Ishikawa (cell line): ENCODE results near the gene HDAC9.

ENCODE experiments used
- CREB1 ChIP-seq: IDR thresholded peaks from 2 replicates; pipeline ENCODE4 v1.6.1; 2012; ENCODE audit warnings: low read depth
- EP300 ChIP-seq: IDR thresholded peaks from 2 replicates; pipeline ENCODE4 v1.6.1; 2012; ENCODE audit warnings: borderline replicate concordance
- NFIC ChIP-seq: IDR thresholded peaks from 2 replicates; pipeline ENCODE4 v1.6.1; 2012
- RAD21 ChIP-seq: IDR thresholded peaks from 2 replicates; pipeline ENCODE4 v1.6.1; 2012; ENCODE audit warnings: low read depth
- TAF1 ChIP-seq: IDR thresholded peaks from 2 replicates; pipeline ENCODE4 v1.6.1; 2012; ENCODE audit warnings: low read depth, mild to moderate bottlenecking
- TEAD4 ChIP-seq: IDR thresholded peaks from 2 replicates; pipeline ENCODE4 v1.6.1; 2012
- YY1 ChIP-seq: IDR thresholded peaks from 2 replicates; pipeline ENCODE4 v1.6.1; 2012; ENCODE audit warnings: low read depth
- ZBTB7A ChIP-seq: IDR thresholded peaks from 2 replicates; pipeline ENCODE4 v1.6.1; 2012; ENCODE audit warnings: low read depth
- TF ChIP-seq, protein P1 (sequence below): IDR thresholded peaks from 2 replicates; pipeline ENCODE4 v1.6.1; 2012; ENCODE audit warnings: low read depth, mild to moderate bottlenecking
- TF ChIP-seq, protein P2 (sequence below): IDR thresholded peaks from 2 replicates; pipeline ENCODE4 v1.6.1; 2012
- TF ChIP-seq, protein P3 (sequence below): IDR thresholded peaks from 2 replicates; pipeline ENCODE4 v1.6.1; 2012

DNA sequence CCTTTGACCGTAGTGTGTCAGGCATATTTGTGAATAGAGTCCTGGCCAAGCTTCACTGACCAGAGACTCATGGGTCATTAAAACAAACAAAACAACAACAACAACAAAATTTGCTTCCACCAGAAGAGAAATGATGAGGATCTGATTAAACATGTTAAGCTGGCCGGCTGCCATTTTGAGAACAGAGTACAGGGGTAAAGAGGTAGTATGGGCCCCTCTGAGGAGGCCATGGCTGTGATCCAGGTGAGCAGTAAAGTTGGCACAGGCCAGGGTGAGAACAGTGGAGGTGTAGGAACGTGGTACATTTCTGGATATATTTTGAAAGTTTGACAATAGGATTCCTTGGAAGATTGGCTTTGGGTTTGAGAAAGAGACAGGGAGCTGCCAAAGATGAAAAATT, 369.4 kb downstream of the HDAC9 start:
- TF ChIP-seq EP300 (no peak), TAF1 (no peak), YY1 (no peak), RAD21 (no peak), TEAD4 (no peak), ZBTB7A (no peak), CREB1 (no peak), NFIC (no peak)
- TF ChIP-seq, protein P1, sequence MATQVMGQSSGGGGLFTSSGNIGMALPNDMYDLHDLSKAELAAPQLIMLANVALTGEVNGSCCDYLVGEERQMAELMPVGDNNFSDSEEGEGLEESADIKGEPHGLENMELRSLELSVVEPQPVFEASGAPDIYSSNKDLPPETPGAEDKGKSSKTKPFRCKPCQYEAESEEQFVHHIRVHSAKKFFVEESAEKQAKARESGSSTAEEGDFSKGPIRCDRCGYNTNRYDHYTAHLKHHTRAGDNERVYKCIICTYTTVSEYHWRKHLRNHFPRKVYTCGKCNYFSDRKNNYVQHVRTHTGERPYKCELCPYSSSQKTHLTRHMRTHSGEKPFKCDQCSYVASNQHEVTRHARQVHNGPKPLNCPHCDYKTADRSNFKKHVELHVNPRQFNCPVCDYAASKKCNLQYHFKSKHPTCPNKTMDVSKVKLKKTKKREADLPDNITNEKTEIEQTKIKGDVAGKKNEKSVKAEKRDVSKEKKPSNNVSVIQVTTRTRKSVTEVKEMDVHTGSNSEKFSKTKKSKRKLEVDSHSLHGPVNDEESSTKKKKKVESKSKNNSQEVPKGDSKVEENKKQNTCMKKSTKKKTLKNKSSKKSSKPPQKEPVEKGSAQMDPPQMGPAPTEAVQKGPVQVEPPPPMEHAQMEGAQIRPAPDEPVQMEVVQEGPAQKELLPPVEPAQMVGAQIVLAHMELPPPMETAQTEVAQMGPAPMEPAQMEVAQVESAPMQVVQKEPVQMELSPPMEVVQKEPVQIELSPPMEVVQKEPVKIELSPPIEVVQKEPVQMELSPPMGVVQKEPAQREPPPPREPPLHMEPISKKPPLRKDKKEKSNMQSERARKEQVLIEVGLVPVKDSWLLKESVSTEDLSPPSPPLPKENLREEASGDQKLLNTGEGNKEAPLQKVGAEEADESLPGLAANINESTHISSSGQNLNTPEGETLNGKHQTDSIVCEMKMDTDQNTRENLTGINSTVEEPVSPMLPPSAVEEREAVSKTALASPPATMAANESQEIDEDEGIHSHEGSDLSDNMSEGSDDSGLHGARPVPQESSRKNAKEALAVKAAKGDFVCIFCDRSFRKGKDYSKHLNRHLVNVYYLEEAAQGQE, result no peak
- TF ChIP-seq, protein P2, sequence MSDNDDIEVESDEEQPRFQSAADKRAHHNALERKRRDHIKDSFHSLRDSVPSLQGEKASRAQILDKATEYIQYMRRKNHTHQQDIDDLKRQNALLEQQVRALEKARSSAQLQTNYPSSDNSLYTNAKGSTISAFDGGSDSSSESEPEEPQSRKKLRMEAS, result no peak
- TF ChIP-seq, protein P3, sequence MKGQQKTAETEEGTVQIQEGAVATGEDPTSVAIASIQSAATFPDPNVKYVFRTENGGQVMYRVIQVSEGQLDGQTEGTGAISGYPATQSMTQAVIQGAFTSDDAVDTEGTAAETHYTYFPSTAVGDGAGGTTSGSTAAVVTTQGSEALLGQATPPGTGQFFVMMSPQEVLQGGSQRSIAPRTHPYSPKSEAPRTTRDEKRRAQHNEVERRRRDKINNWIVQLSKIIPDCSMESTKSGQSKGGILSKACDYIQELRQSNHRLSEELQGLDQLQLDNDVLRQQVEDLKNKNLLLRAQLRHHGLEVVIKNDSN, result no peak
